Inflammatory macrophage treated with lipopolysaccharide for 1 hour (primary cell): Measurements from ENCODE around the gene CYP4F11.
"Not testable (repeated sequence)": the region's sequence is repeated elsewhere in the genome, so short reads cannot be mapped to it uniquely, and the experiment has no call there.

ENCODE experiments used
- DNase-seq, 2 donors: peaks; one replicate each; pipeline ENCODE4 v3.0.0-alpha.2; 2020 to 2022

CYP4F11 gene

GRCh38 chr19:15874821-15875474, 59.4 kb downstream of the CYP4F11 start:
- no peak for DNase-seq

- DNase-seq: not testable (repeated sequence)
These were observed 60.6 kb downstream of the CYP4F11 start for GRCh38 chr19:15873771-15874170.

DNA sequence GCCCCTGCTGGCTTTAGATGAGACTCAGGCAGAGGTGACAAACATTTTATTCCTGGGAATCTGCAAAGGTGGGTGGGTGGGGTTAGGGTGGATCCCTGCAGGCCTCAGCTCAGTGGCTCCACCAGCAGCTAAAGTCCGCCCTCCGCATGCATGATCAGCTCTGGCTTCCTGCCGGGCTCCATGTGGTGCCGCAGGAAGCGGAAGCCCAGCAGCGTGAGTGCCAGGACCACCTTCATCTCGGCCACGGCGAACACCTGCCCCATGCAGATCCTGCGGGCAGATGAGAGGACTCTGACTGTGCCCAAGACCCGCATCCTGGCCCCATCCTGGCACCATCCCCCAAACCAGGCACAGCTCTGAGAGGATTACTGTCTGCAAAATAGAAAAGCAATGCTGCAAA, 62.8 kb downstream of the CYP4F11 start:
- no peak for DNase-seq

DNA sequence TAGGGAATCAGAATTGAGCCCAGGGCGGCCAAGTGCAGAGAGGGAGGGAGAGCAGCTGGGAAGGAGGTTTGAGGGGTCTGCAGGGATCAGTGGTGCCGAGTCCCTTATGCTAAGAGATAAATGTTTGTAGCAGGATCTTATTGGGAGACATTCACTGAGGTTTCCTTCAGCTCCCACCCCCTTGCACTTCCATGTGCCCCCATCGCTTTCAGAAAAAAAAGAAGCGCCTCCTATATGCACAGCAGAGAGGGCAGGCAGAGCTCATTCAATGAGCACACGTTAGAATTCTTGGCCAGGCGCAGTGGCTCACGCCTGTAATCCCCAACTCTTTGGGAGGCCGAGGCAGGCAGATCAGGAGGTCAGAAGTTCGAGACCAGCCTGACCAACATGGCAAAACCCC, 64.5 kb downstream of the CYP4F11 start:
- no peak for DNase-seq

- peak; percentile 17 to 56 for DNase-seq
These were observed 65.2 kb downstream of the CYP4F11 start for GRCh38 chr19:15869109-15869555.

DNA sequence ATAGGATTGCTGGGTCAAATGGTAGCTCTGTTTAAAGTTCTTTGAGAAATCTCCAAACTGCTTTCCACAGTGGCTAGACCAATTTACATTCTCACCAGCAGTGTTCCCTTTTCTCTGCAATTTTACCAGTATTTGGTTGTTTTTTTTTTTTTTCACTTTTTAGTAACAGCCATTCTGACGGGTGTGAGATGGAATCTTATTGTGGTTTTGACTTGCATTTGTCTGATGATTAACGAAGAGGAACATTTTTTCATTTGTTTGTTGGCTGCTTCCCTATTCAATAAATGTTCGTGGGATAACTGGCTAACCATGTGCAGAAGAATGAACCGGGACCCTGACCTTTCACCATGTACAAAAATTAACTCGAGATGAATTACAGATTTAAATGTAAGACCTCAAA, 67.7 kb downstream of the CYP4F11 start:
- DNase-seq: no peak

DNA sequence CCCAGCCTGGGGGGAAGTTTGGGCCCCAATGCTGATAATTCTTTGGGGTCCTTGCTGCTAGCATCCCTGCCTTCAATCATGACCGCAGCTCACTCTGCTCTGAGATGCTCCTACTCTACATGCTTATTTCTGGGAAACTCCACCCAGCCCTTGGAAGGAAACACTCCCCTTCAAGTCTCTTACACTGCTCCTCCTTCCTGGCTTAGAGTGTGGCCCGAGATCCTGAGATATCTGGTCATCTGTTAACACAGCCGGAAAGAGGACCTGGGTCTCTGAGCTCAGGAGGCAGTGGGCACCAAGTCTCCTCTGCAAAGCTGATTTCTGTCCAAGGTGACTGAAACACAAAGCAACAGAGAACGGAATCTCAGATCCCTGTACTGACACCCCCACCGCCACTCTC, 69.5 kb downstream of the CYP4F11 start:
- no peak for DNase-seq

GRCh38 chr19:15863272-15863671, 71.1 kb downstream of the CYP4F11 start:
- no peak for DNase-seq

DNA sequence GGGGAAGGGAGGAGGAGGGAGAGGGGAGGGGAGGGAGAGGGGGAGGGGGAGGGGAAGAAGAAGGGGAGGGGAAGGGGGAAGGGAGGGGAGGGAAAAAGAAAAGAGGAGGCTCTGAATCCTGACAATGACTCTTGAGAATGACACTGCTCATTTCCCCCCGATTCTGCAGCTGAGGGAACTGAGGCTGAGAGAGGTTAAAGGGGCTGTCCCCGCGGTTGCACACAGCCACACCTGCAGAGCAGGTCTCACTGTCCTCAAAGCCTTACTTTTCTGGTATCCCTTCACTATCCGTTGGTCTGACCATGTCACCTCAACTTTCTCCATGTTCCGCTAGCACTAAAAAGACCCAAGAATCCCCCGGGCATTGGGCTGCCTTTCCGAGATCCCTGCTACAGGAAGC, 71.9 kb downstream of the CYP4F11 start:
- no peak for DNase-seq
